Esophagus muscularis mucosa (tissue), 4 donors: Measurements from ENCODE around the gene TMPRSS2.

ENCODE experiments used
- CTCF ChIP-seq, 3 experiments: fragments of 200-600 bp in 2 of 3; fragments of 450-650 bp in 1 of 3; sonication (generic) in 2 of 3; IDR thresholded peaks; one replicate each; pipeline ENCODE4 v1.5.1; 2017 to 2019; ENCODE audit warnings: antibody characterized with exemption in 3 of 3, mild to moderate bottlenecking in 2 of 3, moderate library complexity in 1 of 3
- EP300 ChIP-seq: sonication (generic); formaldehyde crosslinking; IDR thresholded peaks from one replicate; pipeline ENCODE4 v1.6.1; 2017; ENCODE audit warnings: antibody characterized with exemption
- POLR2A ChIP-seq: fragments of 450-650 bp; IDR thresholded peaks from one replicate; pipeline ENCODE4 v1.6.1; 2017; ENCODE audit warnings: antibody characterized with exemption, moderate library complexity, mild to moderate bottlenecking, low read depth
- POLR2AphosphoS5 ChIP-seq, 2 donors: sonication (generic); formaldehyde crosslinking; IDR thresholded peaks; one replicate each; pipeline ENCODE4 v1.6.1; 2017; ENCODE audit warnings: antibody characterized with exemption in 2 of 2

GRCh38 chr21:41489329-41489728, 18.6 kb downstream of the TMPRSS2 start:
- no peak for TF ChIP-seq CTCF (IDR thresholded peaks at IDR 0.05)
- no peak for TF ChIP-seq POLR2AphosphoS5 (IDR thresholded peaks at IDR 0.05)
- TF ChIP-seq POLR2A: no peak
- TF ChIP-seq EP300: no peak
